HepG2 (cell line): Measurements from ENCODE around the gene JOSD2. TPM values are rescaled to one million over a fixed set of nuclear protein-coding genes. Genes with fewer than 3 reads are reported as not detected.

Source experiments
- ATAC-seq: fragments of 200-7000 bp; cut with Tn5 transposase; 3 replicates; pipeline ENCODE4 v1.9.1; 2020; ENCODE audit warnings: mild to moderate bottlenecking, moderate library complexity
- BruUV-seq: library from RNA; stranded (reverse); fragments of 400-500 nt; replicated peaks from 2 replicates; lab custom pipeline; 2021; lab: Mats Ljungman, UMichigan
- CTCF ChIA-PET: fragments of 300-600 bp; formaldehyde crosslinking; extraction: SDS; loops from one replicate; lab custom pipeline; 2021; ENCODE audit warnings: low total read pairs, inconsistent platforms, low intra/inter-chr PET ratio; lab: Yijun Ruan, JAX
- POLR2A ChIA-PET: fragments of 350-600 bp; sonication (Branson Sonifier 250); formaldehyde crosslinking; loops from one replicate; lab custom pipeline; 2020; ENCODE audit warnings: antibody characterized with exemption, inconsistent platforms; lab: Yijun Ruan, JAX
- DNase-seq: peaks from one replicate; pipeline ENCODE4 v3.0.0-alpha.2; 2015; ENCODE audit warnings: low spot score
- FAIRE-seq: peaks from 3 replicates; lab custom pipeline; 2011; peaks lifted over from hg19 to GRCh38; lab: Jason Lieb, UNC
- H2AFZ ChIP-seq: one replicate; pipeline ENCODE4 v1.6.1; 2011; ENCODE audit warnings: low read length, inconsistent platforms
- H3K27ac ChIP-seq: fragments of 300-600 bp; 3 replicates; pipeline ENCODE4 v1.8.0; 2011; ENCODE audit warnings: mixed run types, mild to moderate bottlenecking, mixed read lengths, low read length, inconsistent platforms; ENCODE audit not compliant: insufficient read depth; ENCODE audit errors: extremely low read length
- H3K27me3 ChIP-seq, 2 experiments: fragments of 200-600 bp in 1 of 2; 2 replicates in 1 of 2; 3 replicates in 1 of 2; pipeline versions ENCODE4 v1.6.0 to v1.8.0; 2011; ENCODE audit warnings: low read length in 2 of 2, mild to moderate bottlenecking in 2 of 2, moderate library complexity in 2 of 2, inconsistent platforms in 1 of 2; ENCODE audit not compliant: insufficient read depth in 2 of 2, control insufficient read depth in 1 of 2
- H3K36me3 ChIP-seq, 2 experiments: fragments of 200-600 bp in 1 of 2; replicated peaks in 1 of 2; 2 replicates in 1 of 2; 3 replicates in 1 of 2; pipeline versions ENCODE4 v1.5.1 to v1.8.0; 2011; ENCODE audit warnings: low read length in 2 of 2, inconsistent platforms in 1 of 2; ENCODE audit not compliant: insufficient read depth in 2 of 2, control insufficient read depth in 1 of 2
- H3K4me1 ChIP-seq: 2 replicates; pipeline ENCODE4 v1.5.1; 2012; ENCODE audit warnings: low read length, inconsistent platforms; ENCODE audit not compliant: insufficient read depth
- H3K4me2 ChIP-seq: 2 replicates; pipeline ENCODE4 v1.6.0; 2011; ENCODE audit warnings: low read depth, low read length, inconsistent platforms
- H3K4me3 ChIP-seq, 3 experiments: fragments of 200-600 bp in 1 of 3; sonication (generic), shearing (Covaris generic) in 1 of 3; replicated peaks in 1 of 3; 2 replicates each; pipeline ENCODE4 v1.5.1; 2011 to 2016; ENCODE audit warnings: low read length in 3 of 3, inconsistent platforms in 2 of 3, low read depth in 2 of 3, mild to moderate bottlenecking in 2 of 3, control low read depth in 1 of 3, mixed read lengths in 1 of 3; ENCODE audit not compliant: insufficient read depth in 1 of 3
- H3K79me2 ChIP-seq: one replicate; pipeline ENCODE4 v1.6.1; 2011; ENCODE audit warnings: low read length, inconsistent platforms; ENCODE audit not compliant: insufficient read depth
- H3K9ac ChIP-seq: 2 replicates; pipeline ENCODE4 v1.6.0; 2011; ENCODE audit warnings: mild to moderate bottlenecking, low read depth, low read length, inconsistent platforms; ENCODE audit not compliant: insufficient read depth
- H3K9me3 ChIP-seq: 2 replicates; pipeline ENCODE4 v1.5.1; 2012; ENCODE audit warnings: mild to moderate bottlenecking, low read length
- H4K20me1 ChIP-seq: 2 replicates; pipeline ENCODE4 v1.6.0; 2011; ENCODE audit warnings: inconsistent platforms, mild to moderate bottlenecking, low read length, moderate library complexity; ENCODE audit not compliant: insufficient read depth
- ETV5 ChIP-seq: IDR thresholded peaks from 2 replicates; pipeline ENCODE4 v1.6.1; 2018; ENCODE audit warnings: missing biosample characterization, missing genetic modification reagents, inconsistent platforms, borderline replicate concordance
- JUND ChIP-seq: sonication (generic); formaldehyde crosslinking; IDR thresholded peaks from 2 replicates; pipeline ENCODE4 v1.8.0; 2022; ENCODE audit warnings: mild to moderate bottlenecking, missing genetic modification reagents
- NAIF1 ChIP-seq: sonication (generic); formaldehyde crosslinking; IDR thresholded peaks from 2 replicates; pipeline ENCODE4 v1.5.0; 2020; ENCODE audit warnings: mild to moderate bottlenecking, missing genetic modification reagents, borderline replicate concordance
- NFKB2 ChIP-seq: sonication (generic); formaldehyde crosslinking; IDR thresholded peaks from 2 replicates; pipeline ENCODE4 v1.4.0; 2020; ENCODE audit warnings: missing genetic modification reagents, borderline replicate concordance
- PHF8 ChIP-seq: sonication (generic); formaldehyde crosslinking; IDR thresholded peaks from 2 replicates; pipeline ENCODE4 v1.5.0; 2020; ENCODE audit warnings: missing genetic modification reagents
- REPIN1 ChIP-seq: sonication (generic); formaldehyde crosslinking; IDR thresholded peaks from 2 replicates; pipeline ENCODE4 v1.8.0; 2022; ENCODE audit warnings: missing genetic modification reagents, low read depth, mild to moderate bottlenecking, borderline replicate concordance
- SOX13 ChIP-seq, 3 experiments: fragments of 450-650 bp in 1 of 3; sonication (generic) in 1 of 3; formaldehyde crosslinking in 1 of 3; IDR thresholded peaks in 2 of 3; conservative IDR thresholded peaks in 1 of 3; 2 replicates each; pipeline versions ENCODE4 v1.5.0 to v1.6.1; 2016 to 2020; ENCODE audit warnings: antibody characterized with exemption in 1 of 3, mild to moderate bottlenecking in 1 of 3, missing compliant biosample characterization in 1 of 3, missing genetic modification reagents in 1 of 3, moderate library complexity in 1 of 3
- SP1 ChIP-seq, 2 experiments: fragments of 450-650 bp in 1 of 2; sonication (generic) in 1 of 2; formaldehyde crosslinking in 1 of 2; IDR thresholded peaks; 2 replicates each; pipeline versions ENCODE4 v1.4.0 to v1.6.1; 2016 to 2020; ENCODE audit warnings: missing genetic modification reagents in 1 of 2
- XRCC5 ChIP-seq: fragments of 200-400 bp; formaldehyde crosslinking; optimal IDR thresholded peaks from 2 replicates; pipeline ENCODE3; 2017; ENCODE audit warnings: mild to moderate bottlenecking, low read length
- ZNF335 ChIP-seq: sonication (generic); formaldehyde crosslinking; IDR thresholded peaks from 2 replicates; pipeline ENCODE4 v1.4.0; 2020; ENCODE audit warnings: missing genetic modification reagents
- ZNF678 ChIP-seq: sonication (generic); formaldehyde crosslinking; IDR thresholded peaks from 2 replicates; pipeline ENCODE4 v1.4.0; 2020; ENCODE audit warnings: mild to moderate bottlenecking, missing genetic modification reagents
- ZNF768 ChIP-seq: sonication (generic); formaldehyde crosslinking; IDR thresholded peaks from 2 replicates; pipeline ENCODE4 v1.4.0; 2020; ENCODE audit warnings: missing genetic modification reagents
- ZSCAN22 ChIP-seq: sonication (generic); formaldehyde crosslinking; IDR thresholded peaks from 2 replicates; pipeline ENCODE4 v1.4.0; 2020; ENCODE audit warnings: mild to moderate bottlenecking, missing genetic modification reagents
- WGBS: methylation state at CpG from one replicate; pipeline ENCODE4 v1.1.6; 2017; ENCODE audit warnings: low lambda C conversion rate; 5-methylcytosine and 5-hydroxymethylcytosine counted together
- in situ Hi-C: cut with HindIII; loops from 2 replicates; pipeline ENCODE4 v1.10.0; 2017; ENCODE audit warnings: low pct_unique_long_range_greater_than_20kb; ENCODE audit not compliant: extremely low pct_ligation_motif_present
- intact Hi-C: fragments of 100-400 bp; cut with micrococcal nuclease; formaldehyde crosslinking; loops from one replicate; pipeline ENCODE4 v1.10.0; 2022; ENCODE audit not compliant: unreplicated experiment
- polyA plus RNA-seq, 8 experiments: library from polyadenylated mRNA; depleted of rRNA in 3 of 8; stranded (reverse) in 7 of 8; unstranded in 1 of 8; fragments of >200 nt; fragmentation: Illumina TruSeq in 4 of 8; extraction: Trizol in 4 of 8; gene quantifications; 2 replicates each; pipeline versions ENCODE4 v1.2.1 to v1.2.3, GENCODE V29; 2011 to 2016; ENCODE audit warnings: low read depth in 4 of 8, missing spikeins in 1 of 8, mixed read lengths in 1 of 8; ENCODE audit not compliant: insufficient read depth in 1 of 8
- total RNA-seq, 5 experiments: library from RNA; depleted of rRNA; stranded (reverse); fragments of >200 nt; fragmentation: Illumina TruSeq; extraction: Trizol; gene quantifications; 2 replicates each; pipeline ENCODE4 v1.2.3, GENCODE V29; 2016; ENCODE audit warnings: low read depth in 1 of 5
- TF ChIP-seq, protein P1 (sequence below): sonication (generic); formaldehyde crosslinking; IDR thresholded peaks from 2 replicates; pipeline ENCODE4 v1.4.0; 2020; ENCODE audit warnings: missing genetic modification reagents, borderline replicate concordance
- TF ChIP-seq, protein P2 (sequence below): sonication (generic); formaldehyde crosslinking; IDR thresholded peaks from 2 replicates; pipeline ENCODE4 v1.4.0; 2020; ENCODE audit warnings: missing genetic modification reagents

JOSD2 gene
- total and polyA plus RNA-seq, 2 of the 13 experiments (the other 11 are each of a cell fraction or from before 2014, with no cell fraction given) = 2.0 to 4.1 TPM

DNA sequence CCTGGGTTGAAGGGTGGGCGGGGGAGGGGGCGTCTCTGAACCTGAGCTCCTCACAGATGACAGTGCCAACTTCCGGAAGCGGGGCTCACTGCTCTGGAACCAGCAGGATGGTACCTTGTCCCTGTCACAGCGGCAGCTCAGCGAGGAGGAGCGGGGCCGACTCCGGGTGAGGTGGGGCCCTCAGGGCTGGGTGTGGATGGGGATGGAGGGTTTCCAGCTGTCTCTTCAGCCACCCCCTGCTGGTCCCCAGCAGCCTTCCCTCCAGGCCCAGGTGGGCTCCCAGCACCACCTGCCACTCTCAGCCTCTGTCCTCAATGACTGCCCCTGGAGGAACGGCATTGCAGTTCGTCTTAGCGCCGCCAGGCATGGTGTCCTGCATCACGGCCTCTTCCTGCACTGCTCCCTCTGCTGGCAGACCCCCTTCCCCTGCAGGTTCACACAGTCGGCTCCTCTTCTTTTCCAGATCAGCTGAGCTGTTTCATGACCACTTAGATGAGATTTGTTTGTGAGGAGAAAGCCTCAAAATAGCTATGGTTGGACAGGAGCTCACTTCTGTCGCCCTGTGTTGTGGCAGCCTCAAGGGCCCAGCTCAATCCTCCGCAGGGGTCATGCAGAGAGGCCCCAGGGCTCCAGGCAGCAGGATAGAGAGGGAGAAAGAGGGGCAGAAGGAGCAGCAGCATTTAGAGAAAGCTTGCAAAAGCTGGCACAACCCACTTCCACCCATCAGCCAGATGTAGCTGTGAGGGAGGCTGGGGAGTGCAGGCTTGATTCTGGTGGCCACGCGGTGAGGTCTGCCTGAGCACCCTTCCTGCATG lies 31.9 kb downstream of the JOSD2 start:
- Histone ChIP-seq H3K27me3 (peaks cover 4 to 8% of the 10 kb centered on the region in 2 experiments; a peak in 3 of 5 replicates), H3K27ac (no peak overlapping the region), H2AFZ (no peak overlapping the region), H3K4me3 (no peak overlapping the region), H3K36me3 (no peaks in the 10 kb centered on the region), H3K9ac (no peak overlapping the region), H3K4me1 (no peaks in the 10 kb centered on the region), H3K9me3 (no peaks in the 10 kb centered on the region), H3K79me2 (no peaks in the 10 kb centered on the region), H4K20me1 (no peaks in the 10 kb centered on the region), H3K4me2 (no peak overlapping the region)
- FAIRE-seq = peak; percentile 83
- peak; percentile 81 for DNase-seq
- ATAC-seq = peak; percentile 93
- ChIA-PET POLR2A (interaction anchor here (1.4 kb wide), 1 partner anchor 110 kb away, joined by 3 read pairs; no protein-coding TSS in a partner anchor), CTCF (interaction anchor here (1.2 to 2.4 kb wide), 4 partner anchors 15 to 122 kb away, joined by 5 to 71 read pairs (median 15); partner anchors contain the start of gene NAPSA)
- WGBS = 17% methylated on average over 6 of the region's 19 CpGs
- in situ Hi-C loops (no loop called here), intact Hi-C loops (loop anchor here (1.0 kb wide), 2 partner anchors 111 to 122 kb away; no protein-coding TSS in a partner anchor)
- BruUV-seq = no TSS peak
- TF ChIP-seq, protein P1, sequence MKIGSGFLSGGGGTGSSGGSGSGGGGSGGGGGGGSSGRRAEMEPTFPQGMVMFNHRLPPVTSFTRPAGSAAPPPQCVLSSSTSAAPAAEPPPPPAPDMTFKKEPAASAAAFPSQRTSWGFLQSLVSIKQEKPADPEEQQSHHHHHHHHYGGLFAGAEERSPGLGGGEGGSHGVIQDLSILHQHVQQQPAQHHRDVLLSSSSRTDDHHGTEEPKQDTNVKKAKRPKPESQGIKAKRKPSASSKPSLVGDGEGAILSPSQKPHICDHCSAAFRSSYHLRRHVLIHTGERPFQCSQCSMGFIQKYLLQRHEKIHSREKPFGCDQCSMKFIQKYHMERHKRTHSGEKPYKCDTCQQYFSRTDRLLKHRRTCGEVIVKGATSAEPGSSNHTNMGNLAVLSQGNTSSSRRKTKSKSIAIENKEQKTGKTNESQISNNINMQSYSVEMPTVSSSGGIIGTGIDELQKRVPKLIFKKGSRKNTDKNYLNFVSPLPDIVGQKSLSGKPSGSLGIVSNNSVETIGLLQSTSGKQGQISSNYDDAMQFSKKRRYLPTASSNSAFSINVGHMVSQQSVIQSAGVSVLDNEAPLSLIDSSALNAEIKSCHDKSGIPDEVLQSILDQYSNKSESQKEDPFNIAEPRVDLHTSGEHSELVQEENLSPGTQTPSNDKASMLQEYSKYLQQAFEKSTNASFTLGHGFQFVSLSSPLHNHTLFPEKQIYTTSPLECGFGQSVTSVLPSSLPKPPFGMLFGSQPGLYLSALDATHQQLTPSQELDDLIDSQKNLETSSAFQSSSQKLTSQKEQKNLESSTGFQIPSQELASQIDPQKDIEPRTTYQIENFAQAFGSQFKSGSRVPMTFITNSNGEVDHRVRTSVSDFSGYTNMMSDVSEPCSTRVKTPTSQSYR = 0 out of 2 replicates have a peak, but pooled peaks have one; percentile 29
- peak; percentile 32; the same call in 1 of the 2 replicates for TF ChIP-seq ZNF768 (CRISPR knock-in tag)
- 0 out of 2 replicates have a peak, but pooled peaks have one; percentile 30 for TF ChIP-seq NFKB2 (CRISPR knock-in tag)
- no peak for TF ChIP-seq ZNF335 (CRISPR knock-in tag)
- TF ChIP-seq SP1 (IDR thresholded peaks at IDR 0.05) = no peak
- TF ChIP-seq SP1 (CRISPR knock-in tag; IDR thresholded peaks at IDR 0.05) = 0 out of 2 replicates have a peak, but pooled peaks have one; percentile 19
- TF ChIP-seq NAIF1 = no peak
- TF ChIP-seq ZNF678 = no peak
- 0 out of 2 replicates have a peak, but pooled peaks have one; percentile 37 for TF ChIP-seq ZSCAN22 (CRISPR knock-in tag)
- TF ChIP-seq SOX13 (IDR thresholded peaks at IDR 0.05) = no peak
- TF ChIP-seq SOX13 (CRISPR knock-in tag; conservative IDR thresholded peaks at IDR 0.05 in 1 of 2, IDR thresholded peaks at IDR 0.05 in 1 of 2) = 0 out of 4 replicates have a peak, but pooled peaks of 1 of the 2 experiments have one; percentile 6
- TF ChIP-seq REPIN1 = no peak
- TF ChIP-seq JUND (CRISPR knock-in tag) = no peak
- TF ChIP-seq XRCC5 = peak; percentile 96
- peak; percentile 51; the same call in 1 of the 2 replicates for TF ChIP-seq ETV5 (CRISPR knock-in tag)
- TF ChIP-seq, protein P2, sequence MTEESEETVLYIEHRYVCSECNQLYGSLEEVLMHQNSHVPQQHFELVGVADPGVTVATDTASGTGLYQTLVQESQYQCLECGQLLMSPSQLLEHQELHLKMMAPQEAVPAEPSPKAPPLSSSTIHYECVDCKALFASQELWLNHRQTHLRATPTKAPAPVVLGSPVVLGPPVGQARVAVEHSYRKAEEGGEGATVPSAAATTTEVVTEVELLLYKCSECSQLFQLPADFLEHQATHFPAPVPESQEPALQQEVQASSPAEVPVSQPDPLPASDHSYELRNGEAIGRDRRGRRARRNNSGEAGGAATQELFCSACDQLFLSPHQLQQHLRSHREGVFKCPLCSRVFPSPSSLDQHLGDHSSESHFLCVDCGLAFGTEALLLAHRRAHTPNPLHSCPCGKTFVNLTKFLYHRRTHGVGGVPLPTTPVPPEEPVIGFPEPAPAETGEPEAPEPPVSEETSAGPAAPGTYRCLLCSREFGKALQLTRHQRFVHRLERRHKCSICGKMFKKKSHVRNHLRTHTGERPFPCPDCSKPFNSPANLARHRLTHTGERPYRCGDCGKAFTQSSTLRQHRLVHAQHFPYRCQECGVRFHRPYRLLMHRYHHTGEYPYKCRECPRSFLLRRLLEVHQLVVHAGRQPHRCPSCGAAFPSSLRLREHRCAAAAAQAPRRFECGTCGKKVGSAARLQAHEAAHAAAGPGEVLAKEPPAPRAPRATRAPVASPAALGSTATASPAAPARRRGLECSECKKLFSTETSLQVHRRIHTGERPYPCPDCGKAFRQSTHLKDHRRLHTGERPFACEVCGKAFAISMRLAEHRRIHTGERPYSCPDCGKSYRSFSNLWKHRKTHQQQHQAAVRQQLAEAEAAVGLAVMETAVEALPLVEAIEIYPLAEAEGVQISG (CRISPR knock-in tag) = 0 out of 2 replicates have a peak, but pooled peaks have one; percentile 26
- TF ChIP-seq PHF8 (CRISPR knock-in tag) = 0 out of 2 replicates have a peak, but pooled peaks have one; percentile 18
